Activated gamma-delta T cell (primary cell): ENCODE data around the gene ITIH5.

Experiments used
- DNase-seq: peaks from one replicate; lab custom pipeline; 2025; lab: John Stamatoyannopoulos, UW

The ITIH5 gene

DNA sequence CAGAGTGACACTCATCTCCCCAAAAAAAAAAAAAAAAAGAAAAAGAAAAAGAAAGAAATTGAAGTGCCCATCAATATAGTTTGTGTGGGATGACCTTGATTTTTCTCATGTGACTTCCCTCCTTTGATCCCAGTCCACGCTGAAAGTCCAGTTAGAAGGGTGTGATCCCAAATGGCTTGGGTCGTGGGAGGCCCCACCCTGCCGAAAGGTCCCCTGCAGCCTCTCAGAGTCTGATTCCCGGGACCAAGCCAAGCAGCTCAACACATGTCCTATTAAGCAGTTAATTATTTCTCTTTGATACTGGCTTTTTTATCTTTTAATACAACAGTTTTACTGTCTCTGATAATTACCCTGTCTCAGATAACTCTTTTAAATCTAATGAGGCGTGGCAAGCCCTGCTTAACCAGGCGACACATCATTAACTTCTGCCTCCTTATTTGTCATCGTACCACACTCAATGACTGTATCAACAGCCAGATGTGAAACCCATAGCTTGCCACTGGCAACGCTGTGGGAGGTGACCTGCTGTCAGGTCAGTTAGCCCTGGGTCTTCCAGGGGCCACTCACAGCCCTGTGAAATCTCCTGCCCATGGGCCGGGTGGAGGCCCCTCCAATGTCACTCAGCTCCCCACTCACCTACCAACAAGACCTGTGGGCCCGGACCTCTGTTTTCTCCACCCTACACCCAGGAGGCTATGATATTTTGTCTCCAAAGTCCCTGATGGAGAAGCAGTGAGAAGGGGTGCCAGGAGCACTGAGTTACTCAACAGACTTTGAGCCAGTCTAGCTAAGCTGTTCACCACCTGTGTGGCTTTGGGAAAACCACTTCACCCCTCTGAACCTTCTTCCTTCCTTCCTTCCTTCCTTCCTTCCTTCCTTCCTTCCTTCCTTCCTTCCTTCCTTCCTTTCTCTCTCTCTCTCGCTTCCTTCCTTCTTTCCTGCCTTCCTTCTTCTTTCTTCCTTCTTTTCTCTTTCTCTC lies 146.0 kb downstream of the ITIH5 start:
- DNase-seq = no peak

DNA sequence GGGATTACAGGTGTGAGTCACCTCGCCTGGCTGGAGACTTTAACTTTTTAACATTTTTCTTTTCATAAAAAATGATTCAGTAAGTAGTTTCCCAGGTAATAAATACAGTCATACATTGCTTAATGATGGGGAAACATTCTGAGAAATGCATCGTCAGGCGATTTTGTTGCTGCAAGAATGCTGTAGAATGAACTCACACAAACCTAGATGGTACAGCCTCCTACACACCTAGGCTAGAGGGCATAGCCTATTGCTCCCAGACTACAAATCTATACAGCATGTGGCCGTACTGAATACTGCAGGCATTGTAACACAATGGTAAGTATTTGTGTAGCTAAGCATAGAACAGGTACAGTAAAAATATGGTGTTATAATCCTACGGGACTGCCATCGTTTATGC lies 147.4 kb downstream of the ITIH5 start:
- DNase-seq = no peak

GRCh38 chr10:7518693-7519092 lies 148.1 kb downstream of the ITIH5 start:
- no peak for DNase-seq

- DNase-seq = no peak
These were observed 151.3 kb downstream of the ITIH5 start for GRCh38 chr10:7515439-7515838.

DNA sequence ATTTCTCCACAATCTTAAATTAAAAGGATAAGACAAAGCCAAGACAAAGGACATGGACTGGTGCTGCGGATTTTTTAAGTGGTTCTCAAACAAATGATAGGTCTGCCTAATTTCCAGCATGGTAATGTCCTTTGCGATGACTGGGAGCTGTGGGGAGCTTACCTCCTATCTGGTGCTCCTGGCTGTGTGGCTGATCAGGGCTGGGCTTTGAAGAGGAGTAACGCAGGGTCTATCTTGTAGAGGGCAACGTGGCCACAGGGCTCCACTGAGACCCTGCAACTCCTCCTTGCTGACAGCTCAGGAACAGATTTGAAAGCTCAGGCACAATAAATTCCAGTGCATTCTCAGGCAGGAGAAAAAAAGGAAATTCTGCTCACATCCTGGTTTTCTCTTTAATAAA lies 152.8 kb downstream of the ITIH5 start:
- DNase-seq = no peak

DNA sequence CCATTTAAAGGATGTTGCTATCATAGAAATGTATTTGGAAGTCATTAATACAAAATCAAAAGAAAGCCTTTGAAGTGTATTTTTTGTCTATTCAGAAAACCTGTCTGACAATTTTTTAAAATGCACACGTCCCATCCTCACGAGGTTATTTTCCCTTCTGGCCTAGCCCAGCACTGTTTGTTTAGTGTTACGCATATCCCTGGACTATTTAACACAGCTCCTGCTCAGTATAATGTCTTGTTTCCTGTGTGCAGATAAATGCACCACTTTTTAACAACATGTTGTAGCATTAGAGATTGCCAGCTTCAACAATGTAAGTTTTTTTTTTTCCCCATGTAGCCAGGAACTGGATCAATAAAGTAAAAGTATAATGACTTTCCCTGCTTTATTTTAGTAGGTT lies 153.3 kb downstream of the ITIH5 start:
- no peak for DNase-seq

DNA sequence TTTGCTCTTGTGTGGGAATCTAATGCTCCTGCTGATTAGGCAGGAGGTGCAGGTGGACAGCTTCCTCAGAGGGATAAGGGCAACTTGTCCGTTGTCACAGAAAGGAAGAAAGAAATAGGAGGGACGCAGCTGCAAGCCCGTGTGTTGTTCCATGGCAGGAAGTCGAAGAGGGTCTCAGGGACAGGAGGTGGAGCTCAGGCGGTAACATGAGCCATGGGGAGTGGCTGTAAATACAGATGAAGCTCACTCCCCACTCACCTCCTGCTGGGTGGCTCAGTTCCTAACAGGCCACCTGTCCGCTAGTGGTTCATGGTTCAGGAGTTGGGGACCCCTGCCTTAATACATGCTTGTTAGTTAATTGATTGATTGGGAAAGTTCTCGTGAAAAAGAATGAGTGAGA lies 154.3 kb downstream of the ITIH5 start:
- no peak for DNase-seq

- no peak for DNase-seq
These were observed 155.2 kb downstream of the ITIH5 start for GRCh38 chr10:7511612-7512011.
